Fibroblast of peridontal ligament (primary cell): ENCODE measurements around the gene ST8SIA2.

Experiments used
- DNase-seq: peaks from one replicate; pipeline ENCODE4 v3.0.0-alpha.2; 2010; ENCODE audit errors: extremely low read depth

The ST8SIA2 gene, protein sequence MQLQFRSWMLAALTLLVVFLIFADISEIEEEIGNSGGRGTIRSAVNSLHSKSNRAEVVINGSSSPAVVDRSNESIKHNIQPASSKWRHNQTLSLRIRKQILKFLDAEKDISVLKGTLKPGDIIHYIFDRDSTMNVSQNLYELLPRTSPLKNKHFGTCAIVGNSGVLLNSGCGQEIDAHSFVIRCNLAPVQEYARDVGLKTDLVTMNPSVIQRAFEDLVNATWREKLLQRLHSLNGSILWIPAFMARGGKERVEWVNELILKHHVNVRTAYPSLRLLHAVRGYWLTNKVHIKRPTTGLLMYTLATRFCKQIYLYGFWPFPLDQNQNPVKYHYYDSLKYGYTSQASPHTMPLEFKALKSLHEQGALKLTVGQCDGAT

DNA sequence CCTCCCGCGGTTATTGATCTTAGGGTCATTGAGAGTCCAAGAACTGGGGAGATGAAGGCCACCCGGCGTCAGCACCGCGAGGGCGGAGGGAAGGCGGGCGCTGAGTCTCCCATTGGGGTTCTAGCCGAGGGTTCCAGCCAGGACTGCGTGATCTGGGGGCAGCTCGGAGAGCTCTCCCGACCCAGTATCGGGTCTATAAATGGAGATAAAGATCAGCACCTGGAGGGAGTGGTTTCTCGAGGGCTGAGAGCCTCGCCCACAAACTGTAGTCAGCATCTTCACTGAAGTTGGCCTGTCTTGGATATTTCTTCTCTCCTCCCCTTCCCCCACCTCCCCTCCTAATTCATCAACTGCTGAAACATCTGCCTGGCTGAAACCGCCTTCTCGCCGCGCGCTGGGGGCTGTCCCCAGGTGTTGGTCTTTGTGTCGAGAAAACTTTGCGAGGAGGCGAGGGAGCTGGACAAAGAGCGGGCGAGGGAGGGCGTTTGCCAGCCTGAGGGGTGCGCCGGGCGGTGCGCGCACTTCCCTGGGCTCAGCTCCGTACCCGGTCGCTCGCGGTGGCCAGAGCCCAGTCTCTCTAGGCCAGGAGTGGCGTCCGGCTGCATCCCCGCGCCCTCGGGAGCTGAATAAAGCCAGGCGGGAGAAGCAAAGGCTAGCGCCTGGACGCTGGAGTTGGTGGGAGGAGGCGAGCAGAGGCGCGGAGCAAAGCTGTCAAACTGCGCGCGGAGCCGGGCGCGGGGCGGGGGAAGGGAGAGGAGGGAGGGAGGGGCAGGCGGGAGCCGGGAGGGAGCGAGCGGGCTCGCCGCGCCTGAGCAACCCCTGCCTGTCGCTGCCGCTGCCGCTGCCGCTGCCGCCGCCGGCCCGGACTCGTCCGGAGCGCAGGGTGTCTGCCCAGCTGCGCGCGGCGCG lies at the start of gene ST8SIA2:
Gene ST8SIA2, plus strand, starts transcription at position 811 of the 909 bp plus-strand sequence. CDS start 184 bp downstream, outside the sequence.
- DNase-seq = no peak

DNA sequence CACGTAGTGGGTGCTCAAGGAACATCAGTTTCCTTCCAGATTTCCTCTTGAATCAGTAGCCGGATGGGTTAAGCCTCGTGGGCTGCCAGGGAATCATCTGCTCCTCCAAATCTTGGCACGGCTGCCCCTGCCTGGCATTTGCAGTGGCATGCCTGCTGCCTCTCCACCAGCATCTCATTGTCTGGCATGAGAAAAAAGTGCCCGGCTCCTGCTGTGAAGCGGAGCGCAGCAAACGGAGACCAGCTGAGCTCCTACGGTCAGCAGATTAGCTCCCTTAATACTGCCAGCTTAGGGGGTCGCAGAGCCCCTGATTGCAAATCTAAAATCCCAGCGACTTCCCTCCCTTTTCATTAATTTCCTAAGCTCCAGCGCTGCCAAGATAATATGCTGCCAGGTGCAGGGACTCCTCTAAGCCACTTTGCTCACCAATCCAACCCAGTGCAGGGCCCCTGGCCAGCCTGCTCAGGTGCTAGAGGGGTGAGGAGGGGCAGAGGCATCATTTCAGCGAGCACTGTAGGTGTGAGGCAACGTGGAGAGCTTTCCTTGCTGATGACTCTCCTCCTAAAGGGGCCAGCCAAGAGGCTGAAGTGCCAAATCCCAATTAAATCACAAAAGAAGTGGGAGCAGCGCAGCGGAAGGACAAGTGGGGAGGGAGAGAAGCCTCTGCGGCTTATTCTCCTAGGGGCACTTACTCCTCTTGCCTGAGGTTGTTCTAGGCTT lies 49.6 kb upstream of the ST8SIA2 start:
- DNase-seq = no peak

DNA sequence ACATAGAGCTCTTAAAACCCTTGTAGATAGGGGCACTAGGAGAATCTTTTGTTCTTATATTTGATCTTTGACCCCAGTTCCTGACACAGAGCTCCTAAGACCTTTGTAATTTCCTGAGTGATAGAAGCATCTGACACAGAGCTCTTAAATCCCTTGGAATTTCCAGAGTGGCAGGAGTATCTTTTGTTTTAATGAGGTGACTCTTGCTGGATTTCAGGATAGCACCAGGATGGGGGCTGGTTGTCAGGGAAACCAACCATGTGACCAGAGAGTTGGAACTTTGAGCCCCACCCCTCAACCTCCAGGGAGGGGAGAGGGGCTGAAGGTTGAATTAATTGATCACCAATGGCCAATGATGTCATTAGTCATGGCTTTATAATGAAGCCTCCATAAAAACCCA lies 47.6 kb upstream of the ST8SIA2 start:
- no peak for DNase-seq

DNA sequence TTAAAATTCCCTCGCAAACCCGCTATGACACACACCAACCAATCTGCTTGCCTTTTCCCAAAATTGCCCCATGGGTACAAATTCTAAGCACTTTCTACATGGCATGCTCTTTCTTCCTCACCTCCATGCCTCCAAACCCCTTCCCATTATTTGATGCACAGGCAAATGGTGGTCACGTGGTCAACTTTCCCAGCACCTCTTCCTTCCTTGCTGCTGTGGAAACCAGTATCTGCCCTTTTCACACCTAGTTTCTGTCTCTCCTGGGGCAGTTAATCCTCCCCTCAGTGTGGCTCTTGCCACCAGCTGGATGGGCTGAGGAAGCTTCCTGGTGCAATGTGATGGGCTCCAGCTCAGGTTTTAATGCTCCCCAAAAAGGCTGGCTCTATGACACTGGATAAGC lies 38.4 kb upstream of the ST8SIA2 start:
- no peak for DNase-seq

DNA sequence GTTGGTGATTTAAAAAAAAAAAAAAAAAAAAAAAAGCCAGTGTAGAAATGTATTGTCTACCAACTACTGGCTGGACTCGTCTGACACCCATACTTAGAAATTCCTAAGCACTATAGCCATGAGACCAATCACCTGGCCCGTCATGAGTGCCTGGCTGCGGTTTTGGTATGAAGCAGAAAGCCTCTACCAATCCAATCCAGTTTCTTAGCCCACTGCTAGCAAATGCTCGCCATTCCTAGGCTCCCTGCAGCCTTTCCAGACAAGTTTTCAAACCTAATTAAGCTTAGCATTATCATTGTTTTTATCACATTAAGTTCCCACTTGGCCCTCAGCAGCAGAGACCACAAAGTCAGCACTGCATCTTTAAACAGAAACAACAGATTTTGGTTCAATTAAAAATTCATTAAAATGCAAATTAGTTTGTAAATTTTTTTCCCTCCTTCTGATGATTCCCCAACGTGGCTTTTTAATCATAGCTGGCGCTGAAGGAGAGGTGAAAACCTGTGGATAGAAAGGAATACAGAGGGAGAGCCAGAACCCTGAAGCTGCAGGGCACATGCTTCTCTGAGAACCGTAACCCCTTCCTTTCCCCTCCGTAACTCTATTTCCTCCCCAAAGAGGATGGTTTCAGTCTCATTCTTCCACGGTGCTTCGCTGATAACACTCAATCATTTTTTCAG lies 32.2 kb upstream of the ST8SIA2 start:
- no peak for DNase-seq

DNA sequence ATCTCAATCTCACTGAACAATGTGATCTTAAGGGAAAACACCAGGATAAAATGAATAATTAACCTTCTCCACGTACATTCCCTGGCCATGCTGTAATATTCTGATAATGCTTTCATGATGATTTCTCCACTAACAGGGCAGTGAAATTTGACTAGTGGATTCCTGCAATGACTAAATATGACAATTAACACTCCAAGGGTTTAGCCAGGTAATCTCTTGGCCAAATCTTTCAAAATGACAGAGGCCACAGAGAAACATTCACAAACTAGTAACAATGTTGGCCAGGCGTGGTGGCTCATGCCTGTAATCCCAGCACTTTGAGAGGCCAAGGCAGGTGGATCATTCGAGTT lies 31.7 kb upstream of the ST8SIA2 start:
- DNase-seq = no peak

DNA sequence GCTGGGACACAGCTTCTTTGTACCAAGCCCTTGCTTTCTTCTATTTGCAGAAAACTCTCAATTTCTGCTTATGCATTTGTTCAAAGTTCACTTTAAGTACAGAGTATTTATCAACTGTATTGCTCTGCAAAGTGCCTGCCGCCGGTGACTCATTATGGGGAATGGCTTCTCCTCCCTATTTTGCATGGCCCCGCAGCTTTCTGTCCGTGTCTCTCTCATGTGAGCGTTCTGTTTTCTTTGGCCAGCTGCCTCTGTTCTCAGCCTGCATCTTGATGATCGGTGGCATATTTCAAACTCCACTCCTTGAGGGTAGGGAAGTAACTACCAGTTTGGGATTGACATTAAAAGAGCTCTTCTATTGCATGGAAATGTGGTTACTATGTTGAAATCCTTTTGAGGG lies 28.6 kb upstream of the ST8SIA2 start:
- no peak for DNase-seq

DNA sequence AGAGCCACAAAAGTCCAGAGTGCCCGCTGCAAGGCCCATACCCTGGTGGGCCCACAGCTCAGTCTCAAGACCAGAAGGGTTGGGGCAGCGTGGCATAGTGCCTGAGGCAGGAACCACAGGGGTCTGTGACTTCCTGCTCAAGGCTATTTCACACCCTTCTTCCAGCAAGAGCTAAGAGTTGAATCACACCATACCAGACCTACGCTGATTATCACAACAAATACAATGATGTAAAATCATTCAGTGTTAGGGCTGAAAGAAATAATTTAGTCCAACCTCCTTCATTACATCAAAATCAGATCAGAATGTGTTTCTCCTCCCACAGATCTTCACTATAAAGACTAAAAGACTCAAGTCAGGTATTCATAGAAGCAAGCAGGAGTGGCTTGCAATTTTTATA lies 27.8 kb upstream of the ST8SIA2 start:
- no peak for DNase-seq

DNA sequence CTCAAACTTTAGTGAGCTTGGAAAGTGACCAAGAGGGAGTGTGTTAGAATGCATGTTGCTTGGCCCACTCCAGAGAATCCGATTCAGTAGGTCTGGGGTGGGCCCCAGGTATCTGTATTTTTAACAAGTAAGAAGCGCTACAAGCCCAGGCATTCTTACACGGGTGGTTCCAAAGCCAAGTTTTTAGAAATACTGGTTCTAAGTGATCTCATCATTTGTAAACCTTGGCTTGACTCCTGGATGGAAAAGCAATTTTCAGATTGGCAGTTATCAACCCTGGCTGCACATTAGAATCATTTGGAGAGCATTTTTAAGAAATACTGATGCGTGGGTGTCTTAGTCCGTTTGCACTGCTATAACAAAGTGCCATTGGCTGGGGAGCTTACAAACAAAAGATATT lies 27.3 kb upstream of the ST8SIA2 start:
- DNase-seq = no peak

DNA sequence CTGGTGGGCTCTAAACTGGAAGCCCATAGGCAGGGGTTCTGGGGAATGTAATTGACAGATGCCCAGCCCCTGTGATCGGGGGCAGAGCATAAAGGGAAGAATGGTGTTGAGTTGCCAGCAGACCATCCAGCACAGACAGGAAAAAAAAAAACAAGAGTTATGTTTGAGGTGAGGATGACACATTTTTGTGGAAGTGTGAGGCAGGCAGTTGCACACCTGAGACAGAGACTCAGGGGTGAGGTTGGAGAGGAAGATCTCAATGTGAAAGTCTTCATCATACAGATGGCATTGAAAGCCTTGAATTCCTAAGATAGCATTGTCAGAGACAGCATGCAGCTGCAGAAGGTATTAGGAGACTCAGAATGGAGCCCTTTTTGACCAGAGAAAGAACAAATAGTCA lies 18.6 kb upstream of the ST8SIA2 start:
- no peak for DNase-seq

DNA sequence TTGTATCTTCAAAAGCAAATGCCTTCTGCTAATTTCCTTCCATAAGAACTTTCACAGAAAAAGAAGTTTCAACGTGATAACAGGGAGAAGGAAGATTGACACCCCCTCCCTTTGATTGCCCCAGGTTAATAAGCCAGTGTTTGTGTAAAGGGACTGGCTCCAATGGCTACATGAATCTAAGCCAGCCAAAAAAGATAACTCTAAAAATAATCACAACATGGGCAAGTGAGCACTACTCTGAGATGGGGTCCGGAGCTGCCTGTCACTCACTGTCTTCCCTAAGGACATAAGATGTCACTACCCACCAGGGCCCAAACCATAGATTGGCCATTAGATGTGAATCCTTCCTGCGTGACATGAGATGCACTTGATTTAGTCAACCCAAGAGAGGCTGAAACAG lies 17.6 kb upstream of the ST8SIA2 start:
- DNase-seq = no peak

DNA sequence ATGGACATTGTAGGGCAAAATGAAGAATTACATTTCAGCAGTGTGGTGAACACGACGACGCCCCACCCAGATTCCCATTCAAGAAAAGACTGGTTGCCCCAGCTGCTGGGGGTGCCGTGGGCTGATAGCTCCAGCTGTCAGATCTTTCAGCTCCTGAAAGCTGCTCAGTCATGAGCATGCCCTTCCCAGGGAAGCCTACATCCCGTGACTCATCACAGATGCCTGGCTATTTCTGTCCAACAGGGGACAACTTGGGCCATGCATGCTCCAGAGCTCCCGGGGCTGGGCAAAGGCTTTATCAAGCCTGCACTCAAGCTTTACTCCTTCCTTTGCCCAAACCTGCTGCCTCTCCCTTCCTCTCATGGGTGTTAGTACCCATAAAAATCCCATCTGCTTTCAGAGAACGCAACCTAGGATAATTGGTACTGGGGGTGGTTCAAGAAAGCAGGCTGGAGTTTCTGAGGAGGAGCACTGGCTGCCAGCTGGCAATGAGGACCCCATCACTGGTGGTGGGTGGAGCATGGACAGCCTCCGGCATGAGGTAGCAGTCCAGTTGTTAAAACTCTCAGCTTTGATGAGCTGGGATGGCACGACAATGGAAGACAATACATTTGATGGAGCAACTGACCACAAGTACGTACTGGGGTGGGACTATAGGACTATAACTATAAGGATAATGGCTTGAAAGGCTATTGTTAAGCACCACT lies 16.4 kb upstream of the ST8SIA2 start:
- no peak for DNase-seq

DNA sequence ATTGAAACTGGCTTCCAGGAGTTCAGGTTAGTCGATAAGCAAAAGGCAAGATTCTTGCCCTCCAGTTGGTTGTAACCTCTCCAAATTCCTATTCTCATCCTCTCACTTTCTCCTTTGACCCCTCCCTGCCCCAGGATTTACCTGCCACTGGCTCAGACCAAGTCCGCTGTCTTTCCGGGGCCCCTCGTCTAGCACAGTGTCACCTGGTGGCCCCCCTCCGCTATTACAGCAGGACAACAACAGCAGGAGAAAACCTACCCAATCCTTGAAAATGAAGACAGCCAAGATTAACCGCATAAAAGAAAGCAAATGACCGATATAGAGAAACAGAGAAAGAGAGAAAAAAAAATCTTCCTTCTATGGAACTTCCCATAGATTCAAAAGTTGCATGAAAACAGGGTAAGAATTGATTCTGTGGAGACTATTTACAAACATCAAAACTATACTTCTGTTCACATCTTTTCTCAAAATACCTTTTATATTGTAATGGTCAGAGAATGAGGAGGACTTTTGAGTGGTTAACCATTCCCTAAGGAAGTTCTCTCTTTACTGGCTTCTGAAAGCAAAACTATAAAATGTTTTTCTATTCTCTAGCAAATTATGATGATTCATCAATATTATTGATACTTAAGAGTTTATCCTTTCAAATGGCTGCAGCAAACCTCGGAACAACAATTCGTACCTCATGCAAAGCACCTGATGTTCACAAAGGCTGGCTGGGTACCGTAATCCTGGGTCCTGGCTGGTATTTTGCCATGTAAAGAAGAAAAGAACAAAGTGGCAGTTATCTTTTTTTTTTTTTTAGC lies 10.0 kb upstream of the ST8SIA2 start:
- no peak for DNase-seq

DNA sequence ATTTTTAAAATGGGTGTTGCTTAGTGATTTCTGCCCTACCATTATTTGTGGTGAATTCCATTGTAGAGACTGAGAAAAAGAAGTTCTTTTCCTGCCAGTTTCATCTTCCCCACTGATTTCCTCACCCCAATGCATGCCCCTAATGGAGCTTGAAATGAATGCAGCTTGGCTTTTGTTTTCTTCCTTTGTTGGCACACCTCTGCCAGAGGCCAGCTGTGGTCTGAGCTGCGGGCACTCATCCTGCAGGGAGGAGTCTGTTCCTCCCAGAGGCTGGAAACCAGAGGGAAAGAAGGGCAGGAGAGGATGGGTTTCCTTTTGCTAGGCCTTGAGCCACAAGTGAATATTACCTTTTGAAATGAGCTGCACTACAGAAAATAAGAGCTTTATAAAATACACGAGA lies 9.3 kb upstream of the ST8SIA2 start:
- DNase-seq = no peak

DNA sequence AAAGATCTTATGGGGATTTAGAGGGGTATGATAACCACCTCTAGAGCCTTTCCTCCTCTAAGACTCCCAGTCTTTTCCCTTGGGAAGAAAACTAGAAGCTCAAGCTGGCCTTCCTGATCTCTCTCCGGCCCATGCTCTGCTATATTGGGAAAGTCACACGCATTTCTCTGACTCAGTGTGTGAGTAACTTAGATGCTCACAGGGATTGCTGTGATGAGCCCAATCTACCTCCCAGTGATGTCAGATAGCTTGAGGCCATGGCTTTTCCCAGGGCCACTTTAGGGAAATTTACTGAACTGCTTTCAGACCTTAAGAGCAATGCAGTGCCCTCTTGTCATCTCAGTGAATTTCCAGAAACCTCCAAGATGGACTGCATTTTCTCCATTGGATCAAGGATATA lies 8.6 kb upstream of the ST8SIA2 start:
- DNase-seq = peak; percentile 18

DNA sequence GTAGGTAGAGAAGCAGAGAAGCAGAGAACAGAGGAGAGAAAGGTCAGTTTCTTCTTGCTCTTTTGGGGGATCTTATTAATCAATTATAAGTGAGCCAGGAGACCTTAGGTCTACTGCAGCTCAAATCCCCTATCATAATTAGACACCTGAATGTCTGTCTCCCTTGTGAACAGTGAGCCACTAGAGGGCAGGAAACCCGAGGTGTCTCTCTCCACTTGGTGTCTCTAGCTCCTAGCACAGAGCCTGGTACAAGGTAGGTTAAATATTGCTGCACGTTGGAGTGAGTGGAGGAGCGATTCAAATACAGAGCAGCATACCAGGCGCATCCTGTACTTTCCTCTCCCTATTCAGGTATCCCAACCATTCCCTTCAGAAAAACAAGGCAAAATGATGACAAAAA lies 2.0 kb upstream of the ST8SIA2 start:
- peak; percentile 24 for DNase-seq

DNA sequence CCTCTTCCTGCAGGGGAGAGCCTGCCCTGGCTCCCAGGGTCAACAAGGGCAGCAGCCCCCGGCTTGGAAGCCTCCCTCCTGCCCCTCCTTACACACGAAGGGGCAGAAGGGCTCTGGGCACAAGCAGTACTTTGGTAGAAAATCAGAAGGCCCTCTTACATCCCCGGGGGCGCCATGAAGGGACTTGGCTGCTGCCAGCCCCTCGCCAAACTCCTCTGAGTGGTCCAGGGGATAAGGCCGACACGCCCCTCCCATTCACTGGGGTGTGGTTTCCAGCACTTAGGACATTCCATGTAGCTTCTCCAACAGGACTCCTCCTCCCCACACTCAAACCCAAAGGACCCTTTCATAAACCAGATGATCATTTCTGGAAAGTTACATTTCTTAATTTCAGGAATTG lies 1.2 kb upstream of the ST8SIA2 start:
- DNase-seq = no peak

DNA sequence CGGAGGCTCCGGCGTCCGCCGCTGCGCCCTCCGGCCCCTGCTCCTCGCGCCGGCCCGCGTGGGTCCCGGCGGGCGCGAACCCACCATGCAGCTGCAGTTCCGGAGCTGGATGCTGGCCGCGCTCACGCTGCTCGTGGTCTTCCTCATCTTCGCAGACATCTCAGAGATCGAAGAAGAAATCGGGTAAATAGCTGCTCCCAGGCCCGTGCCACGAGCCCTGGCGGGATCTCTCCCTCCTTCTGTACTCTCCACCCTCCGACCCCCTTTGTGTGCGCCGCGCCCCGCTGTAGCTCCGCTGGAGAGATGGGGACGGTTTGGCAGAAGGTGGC lies 263 bp downstream of the ST8SIA2 start:
- DNase-seq = no peak

DNA sequence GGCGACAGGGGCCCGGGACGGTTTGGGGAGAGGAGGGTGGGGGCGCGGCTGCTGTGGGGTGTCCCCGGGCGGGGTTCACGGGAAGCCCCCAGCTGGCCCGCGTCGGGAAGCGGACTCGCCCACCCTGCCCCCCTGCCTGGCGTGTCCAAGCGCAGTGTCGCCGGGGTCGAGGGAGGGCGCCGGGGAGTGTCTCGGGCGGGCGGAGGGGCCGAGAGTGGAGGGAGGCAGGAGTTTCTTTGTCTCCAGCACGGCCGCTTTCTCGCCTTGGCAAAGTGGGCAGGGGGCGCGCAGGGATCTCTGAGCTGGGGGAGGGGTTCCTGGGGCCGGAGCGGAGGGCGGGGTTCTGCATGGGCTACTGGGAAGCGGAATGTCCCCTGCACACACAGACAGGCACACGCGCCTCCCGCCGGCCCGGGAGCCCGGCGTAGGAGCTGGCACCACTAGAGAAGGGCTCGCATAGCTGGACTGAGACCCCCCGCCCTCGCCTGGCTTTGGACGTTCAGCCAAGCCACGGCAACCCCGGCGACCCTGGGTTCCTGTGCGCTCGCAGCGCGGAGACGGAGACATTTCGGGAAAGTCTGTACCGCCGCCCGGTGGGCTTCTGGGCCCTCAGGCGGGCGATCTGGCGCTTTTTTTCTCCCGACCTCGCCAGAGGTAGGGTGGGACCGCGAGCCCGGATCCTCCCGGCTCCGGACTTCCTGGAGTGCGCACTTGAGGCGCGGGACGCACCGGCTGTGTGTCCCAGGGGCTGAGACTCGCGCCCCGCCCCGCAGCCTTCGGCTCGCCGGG lies 822 bp downstream of the ST8SIA2 start:
- DNase-seq = no peak
